GM18873 (cell line): ENCODE measurements around the gene CPM.
"Not testable (repeated sequence)": the region's sequence is repeated elsewhere in the genome, so short reads cannot be mapped to it uniquely, and the experiment has no call there.

Source experiments
- ATAC-seq: cut with Tn5 transposase; IDR thresholded peaks from one replicate; pipeline ENCODE4 v1.9.1; 2021; ENCODE audit warnings: mild to moderate bottlenecking, moderate library complexity, moderate number of reproducible peaks; ENCODE audit not compliant: unreplicated experiment, low FRiP score

The CPM gene

DNA sequence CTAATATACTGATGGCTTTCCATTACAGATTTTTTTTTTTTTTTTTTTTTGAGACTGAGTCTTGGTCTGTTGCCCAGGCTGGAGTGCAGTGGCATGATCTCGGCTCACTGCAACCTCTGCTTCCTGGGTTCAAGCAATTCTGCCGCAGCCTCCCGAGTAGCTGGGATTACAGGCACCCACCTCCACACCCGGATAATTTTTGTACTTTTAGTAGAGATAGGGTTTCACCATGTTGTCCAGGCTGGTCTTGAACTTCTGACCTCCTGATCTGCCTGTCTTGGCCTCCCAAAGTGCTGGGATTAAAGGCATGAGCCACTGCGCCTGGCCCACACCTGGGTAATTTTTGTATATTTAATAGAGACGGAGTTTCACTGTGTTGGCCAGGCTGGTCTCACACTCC lies 121.4 kb downstream of the CPM start:
- ATAC-seq, result not testable (repeated sequence)

DNA sequence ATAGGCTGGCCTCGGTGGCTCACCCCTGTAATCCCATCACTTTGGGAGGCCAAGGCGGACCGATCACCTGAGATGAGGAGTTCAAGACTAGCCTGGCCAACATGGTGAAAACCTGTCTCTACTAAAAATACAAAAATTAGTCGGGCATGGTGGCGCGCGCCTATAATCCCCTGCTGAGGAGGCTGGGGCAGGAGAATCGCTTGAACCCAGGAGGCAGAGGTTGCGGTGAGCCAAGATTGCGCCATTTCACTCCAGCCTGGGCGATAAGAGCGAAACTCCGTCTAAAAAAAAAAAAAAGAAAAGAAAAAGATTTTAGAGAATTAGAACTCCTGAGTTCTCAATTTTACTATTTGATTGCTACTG lies 123.0 kb downstream of the CPM start:
- not testable (repeated sequence) for ATAC-seq

- ATAC-seq, result no peak
These were observed 123.6 kb downstream of the CPM start for GRCh38 chr12:68809190-68810026.

DNA sequence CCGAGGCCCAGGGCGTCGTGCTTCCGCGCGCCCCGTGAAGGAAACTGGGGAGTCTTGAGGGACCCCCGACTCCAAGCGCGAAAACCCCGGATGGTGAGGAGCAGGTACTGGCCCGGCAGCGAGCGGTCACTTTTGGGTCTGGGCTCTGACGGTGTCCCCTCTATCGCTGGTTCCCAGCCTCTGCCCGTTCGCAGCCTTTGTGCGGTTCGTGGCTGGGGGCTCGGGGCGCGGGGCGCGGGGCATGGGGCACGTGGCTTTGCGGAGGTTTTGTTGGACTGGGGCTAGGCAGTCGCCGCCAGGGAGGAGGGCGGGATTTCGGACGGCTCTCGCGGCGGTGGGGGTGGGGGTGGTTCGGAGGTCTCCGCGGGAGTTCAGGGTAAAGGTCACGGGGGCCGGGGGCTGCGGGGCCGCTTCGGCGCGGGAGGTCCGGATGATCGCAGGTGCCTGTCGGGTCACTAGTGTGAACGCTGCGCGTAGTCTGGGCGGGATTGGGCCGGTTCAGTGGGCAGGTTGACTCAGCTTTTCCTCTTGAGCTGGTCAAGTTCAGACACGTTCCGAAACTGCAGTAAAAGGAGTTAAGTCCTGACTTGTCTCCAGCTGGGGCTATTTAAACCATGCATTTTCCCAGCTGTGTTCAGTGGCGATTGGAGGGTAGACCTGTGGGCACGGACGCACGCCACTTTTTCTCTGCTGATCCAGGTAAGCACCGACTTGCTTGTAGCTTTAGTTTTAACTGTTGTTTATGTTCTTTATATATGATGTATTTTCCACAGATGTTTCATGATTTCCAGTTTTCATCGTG lies 124.4 kb downstream of the CPM start:
- peak; percentile 59 for ATAC-seq

DNA sequence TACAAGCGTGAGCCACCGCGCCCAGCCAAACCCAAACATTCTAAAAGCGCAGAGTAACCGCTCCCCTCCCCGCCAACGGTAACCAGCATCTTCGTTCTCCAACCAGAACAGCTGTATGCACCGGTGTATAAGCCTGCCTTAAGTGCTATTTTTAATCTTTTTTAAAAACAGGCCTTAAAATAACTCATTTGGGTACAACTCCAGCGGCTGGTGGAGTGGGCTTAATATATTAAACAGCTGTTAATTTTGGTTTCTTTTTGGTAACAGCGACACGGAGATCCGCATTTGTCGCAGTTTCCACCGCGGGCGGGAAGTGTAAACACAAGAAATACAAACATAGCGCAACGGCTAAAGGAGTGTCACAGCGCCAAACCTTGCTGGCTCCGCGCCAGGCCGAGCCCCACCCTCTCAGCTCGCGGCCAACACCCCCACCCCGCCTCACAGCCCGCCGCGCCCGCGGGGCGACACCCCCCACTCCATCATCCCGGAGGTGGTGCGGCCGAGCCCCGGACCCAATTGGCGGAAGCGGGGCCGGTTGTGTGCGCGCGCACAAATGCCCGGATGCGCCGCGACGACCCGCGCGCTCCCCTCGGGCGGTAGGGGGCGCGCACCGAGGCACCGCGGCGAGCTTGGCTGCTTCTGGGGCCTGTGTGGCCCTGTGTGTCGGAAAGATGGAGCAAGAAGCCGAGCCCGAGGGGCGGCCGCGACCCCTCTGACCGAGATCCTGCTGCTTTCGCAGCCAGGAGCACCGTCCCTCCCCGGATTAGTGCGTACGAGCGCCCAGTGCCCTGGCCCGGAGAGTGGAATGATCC lies 125.2 kb downstream of the CPM start, which contains the start of gene MDM2:
Gene MDM2 (plus strand): TSS at position 602 of the 812 bp plus-strand sequence. CDS start 301 bp downstream, outside the sequence.
- peak; percentile 76 for ATAC-seq

GRCh38 chr12:68807274-68807575 lies 125.7 kb downstream of the CPM start:
- ATAC-seq, result not testable (repeated sequence)

GRCh38 chr12:68806488-68807237 lies 126.3 kb downstream of the CPM start:
- no peak for ATAC-seq

GRCh38 chr12:68805592-68806120 lies 127.3 kb downstream of the CPM start:
- no peak for ATAC-seq

DNA sequence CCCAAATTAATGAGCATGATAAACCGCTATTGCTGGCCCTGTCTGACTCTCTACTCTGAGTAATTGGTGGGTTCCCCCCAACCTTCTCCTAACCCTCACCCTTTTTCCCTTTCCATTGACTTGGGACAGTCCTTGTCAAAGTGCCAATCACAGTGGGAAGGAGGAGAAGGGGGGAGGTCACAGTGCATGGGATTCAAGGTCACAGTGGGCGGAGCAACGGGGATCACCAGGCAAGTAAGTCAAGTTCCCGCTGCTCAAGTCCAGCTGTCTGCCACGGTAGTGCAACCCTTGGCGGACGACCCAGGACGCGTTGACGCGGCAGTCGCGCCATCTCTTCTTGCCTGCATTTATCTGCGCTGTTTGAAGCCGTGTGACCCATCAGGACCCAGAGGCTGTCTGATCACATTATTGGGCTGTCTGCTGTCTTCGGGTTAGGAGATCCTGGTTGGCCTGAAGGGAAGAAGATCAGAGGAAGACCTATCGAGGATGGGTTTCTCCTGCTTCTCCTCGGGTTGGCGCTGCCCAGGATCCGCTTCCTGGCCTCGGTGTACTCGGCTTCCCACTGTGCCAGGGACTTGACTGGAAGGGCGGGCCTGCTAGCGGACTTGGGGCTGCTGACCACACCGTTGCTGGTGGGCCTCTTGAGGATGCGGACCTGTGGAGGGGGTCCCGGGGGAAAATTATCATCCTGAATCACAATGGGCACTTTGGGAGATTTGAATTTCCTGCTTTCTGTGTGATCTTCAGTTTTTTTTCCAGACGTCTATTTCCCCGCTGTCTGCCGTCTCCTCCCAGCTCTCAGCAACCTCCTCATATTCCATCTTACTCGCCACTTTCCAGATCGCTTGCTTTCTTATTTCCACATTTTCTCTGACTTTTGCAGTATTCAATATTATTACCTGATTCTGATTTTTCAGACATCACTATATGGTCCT lies 128.0 kb downstream of the CPM start:
- no peak for ATAC-seq

- ATAC-seq, result no peak
These were observed 128.9 kb downstream of the CPM start for GRCh38 chr12:68803948-68804656.

DNA sequence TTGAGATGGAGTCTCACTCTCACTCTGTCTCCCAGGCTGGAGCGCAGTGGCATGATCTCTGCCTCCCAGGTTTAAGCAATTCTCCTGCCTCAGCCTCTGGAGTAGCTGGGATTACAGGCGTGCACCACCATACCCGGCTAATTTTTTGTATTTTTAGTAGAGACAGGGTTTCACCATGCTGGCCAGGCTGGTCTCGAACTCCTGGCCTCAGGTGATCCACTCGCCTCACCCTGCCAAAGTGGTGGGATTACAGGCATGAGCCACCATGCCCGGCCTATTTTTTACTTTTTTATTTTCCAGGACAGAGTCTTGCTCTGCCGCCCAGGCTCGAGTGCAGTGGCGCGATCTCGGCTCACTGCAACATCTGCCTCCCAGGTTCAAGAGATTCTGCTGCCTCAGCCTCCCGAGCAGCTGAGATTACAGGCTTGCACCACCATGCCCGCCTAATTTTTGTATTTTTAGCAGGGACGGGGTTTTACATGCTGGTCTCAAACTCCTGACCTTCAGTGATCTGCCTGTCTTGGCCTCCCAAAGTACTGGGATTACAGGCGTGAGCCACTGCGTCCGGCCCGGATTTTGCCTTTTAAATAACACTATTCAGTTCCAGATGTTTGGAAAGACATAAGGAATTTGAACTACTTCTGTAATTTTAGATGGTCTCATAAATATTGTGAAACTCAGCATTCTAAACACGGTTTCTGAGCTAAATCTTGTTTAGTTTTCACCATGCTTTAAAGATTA lies 129.9 kb downstream of the CPM start:
- not testable (repeated sequence) for ATAC-seq

GRCh38 chr12:68802372-68802745 lies 130.6 kb downstream of the CPM start:
- ATAC-seq, result peak; percentile 17
